ENCODE measurements around the gene ZBTB46.

DNA sequence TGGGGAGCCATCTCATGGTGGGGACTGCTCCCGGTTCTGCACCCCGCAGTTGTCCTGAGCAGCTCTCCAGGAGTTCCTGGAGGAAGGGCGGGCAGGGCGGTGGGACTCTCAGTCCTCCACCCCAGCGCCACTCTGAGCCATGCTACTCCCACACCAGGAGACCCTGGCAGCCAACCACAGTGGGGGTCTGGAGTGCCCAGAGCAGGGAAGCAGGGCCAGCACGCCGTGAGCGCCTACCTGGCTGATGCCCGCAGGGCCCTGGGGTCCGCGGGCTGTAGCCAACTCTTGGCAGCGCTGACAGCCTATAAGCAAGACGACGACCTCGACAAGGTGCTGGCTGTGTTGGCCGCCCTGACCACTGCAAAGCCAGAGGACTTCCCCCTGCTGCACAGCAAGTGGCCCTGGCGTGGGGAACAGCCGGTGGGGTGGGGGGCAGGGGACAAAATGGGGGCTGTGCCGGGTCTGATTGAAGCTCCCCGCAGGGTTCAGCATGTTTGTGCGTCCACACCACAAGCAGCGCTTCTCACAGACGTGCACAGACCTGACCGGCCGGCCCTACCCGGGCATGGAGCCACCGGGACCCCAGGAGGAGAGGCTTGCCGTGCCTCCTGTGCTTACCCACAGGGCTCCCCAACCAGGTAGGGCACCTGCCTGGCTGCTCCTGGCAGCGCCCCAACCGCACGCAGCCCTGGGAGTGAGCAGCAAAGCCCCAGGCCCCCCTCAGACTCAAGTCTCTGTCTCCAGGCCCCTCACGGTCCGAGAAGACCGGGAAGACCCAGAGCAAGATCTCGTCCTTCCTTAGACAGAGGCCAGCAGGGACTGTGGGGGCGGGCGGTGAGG is 136.3 kb downstream of the ZBTB46 start:
- TF ChIP-seq CTCF (IDR thresholded peaks at IDR 0.05 in 2 of 3, conservative IDR thresholded peaks at IDR 0.05 in 1 of 3; ENCODE audit: borderline replicate concordance in 1 of 3, insufficient read depth in 1 of 3, low read depth in 2 of 3, low read length in 2 of 3) (no peak), ZNF274 (IDR thresholded peaks at IDR 0.05; ENCODE audit: low read depth, low read length) (no peak), CEBPB (IDR thresholded peaks at IDR 0.05; ENCODE audit: low read depth) (no peak), ZBTB33 (IDR thresholded peaks at IDR 0.05; ENCODE audit: extremely low read depth, insufficient replicate concordance, low read length) (no peak), POLR2A (IDR thresholded peaks at IDR 0.05; ENCODE audit: borderline replicate concordance, extremely low read depth, insufficient read depth, insufficient read length) (no peak), POLR2AphosphoS5 (IDR thresholded peaks at IDR 0.05; ENCODE audit: low read depth, low read length) (no peak), EZH2 (IDR thresholded peaks at IDR 0.05) (no peak), TCF7L2 (IDR thresholded peaks at IDR 0.05; ENCODE audit: borderline replicate concordance, extremely low read depth, insufficient read depth, insufficient read length) (no peak), EGR1 (IDR thresholded peaks at IDR 0.05; ENCODE audit: low read depth) (no peak)
- TF ChIP-seq, protein P1, sequence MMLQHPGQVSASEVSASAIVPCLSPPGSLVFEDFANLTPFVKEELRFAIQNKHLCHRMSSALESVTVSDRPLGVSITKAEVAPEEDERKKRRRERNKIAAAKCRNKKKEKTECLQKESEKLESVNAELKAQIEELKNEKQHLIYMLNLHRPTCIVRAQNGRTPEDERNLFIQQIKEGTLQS (IDR thresholded peaks at IDR 0.05) = no peak
- TF ChIP-seq, protein P2, sequence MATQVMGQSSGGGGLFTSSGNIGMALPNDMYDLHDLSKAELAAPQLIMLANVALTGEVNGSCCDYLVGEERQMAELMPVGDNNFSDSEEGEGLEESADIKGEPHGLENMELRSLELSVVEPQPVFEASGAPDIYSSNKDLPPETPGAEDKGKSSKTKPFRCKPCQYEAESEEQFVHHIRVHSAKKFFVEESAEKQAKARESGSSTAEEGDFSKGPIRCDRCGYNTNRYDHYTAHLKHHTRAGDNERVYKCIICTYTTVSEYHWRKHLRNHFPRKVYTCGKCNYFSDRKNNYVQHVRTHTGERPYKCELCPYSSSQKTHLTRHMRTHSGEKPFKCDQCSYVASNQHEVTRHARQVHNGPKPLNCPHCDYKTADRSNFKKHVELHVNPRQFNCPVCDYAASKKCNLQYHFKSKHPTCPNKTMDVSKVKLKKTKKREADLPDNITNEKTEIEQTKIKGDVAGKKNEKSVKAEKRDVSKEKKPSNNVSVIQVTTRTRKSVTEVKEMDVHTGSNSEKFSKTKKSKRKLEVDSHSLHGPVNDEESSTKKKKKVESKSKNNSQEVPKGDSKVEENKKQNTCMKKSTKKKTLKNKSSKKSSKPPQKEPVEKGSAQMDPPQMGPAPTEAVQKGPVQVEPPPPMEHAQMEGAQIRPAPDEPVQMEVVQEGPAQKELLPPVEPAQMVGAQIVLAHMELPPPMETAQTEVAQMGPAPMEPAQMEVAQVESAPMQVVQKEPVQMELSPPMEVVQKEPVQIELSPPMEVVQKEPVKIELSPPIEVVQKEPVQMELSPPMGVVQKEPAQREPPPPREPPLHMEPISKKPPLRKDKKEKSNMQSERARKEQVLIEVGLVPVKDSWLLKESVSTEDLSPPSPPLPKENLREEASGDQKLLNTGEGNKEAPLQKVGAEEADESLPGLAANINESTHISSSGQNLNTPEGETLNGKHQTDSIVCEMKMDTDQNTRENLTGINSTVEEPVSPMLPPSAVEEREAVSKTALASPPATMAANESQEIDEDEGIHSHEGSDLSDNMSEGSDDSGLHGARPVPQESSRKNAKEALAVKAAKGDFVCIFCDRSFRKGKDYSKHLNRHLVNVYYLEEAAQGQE (IDR thresholded peaks at IDR 0.05; ENCODE audit: low read depth) = no peak

Data from HCT116 (cell line).